Cardiac fibroblast (primary cell): ENCODE data around the gene GIGYF1.
A peak's percentile ranks its signal among the peaks of the same experiment; 100 is the strongest.
"Not testable (repeated sequence)": the region's sequence is repeated elsewhere in the genome, so short reads cannot be mapped to it uniquely, and the experiment has no call there.

Experiments
- DNase-seq, 2 donors: peaks; one replicate each; pipeline versions ENCODE4 v3.0.0 to v3.0.0-alpha.2; 2010; ENCODE audit warnings: low read depth in 2 of 2
- H3K4me3 ChIP-seq, 2 donors: replicated peaks in 1 of 2; 1 replicate in 1 of 2; 2 replicates in 1 of 2; pipeline ENCODE4 v1.5.1; 2011; ENCODE audit warnings: low read depth in 2 of 2, low read length in 2 of 2, mild to moderate bottlenecking in 2 of 2, moderate library complexity in 1 of 2
- CTCF ChIP-seq: IDR thresholded peaks from one replicate; pipeline ENCODE4 v1.5.1; 2011; ENCODE audit warnings: low read depth, mild to moderate bottlenecking, low read length, inconsistent platforms

GIGYF1 gene

GRCh38 chr7:100706672-100707311 is 12.7 kb upstream of the GIGYF1 start:
- peak overlapping the region; percentile 91 to 96 for H3K4me3 ChIP-seq
- TF ChIP-seq CTCF = no peak
- DNase-seq = no peak

GRCh38 chr7:100705753-100706671 is 12.0 kb upstream of the GIGYF1 start, which contains the start of gene POP7:
Gene POP7, plus strand, starts transcription at chr7:100706121. Its CDS starts 710 bp downstream, at chr7:100706831.
- peak within 1 kb of the TSS; percentile 91 to 96 for H3K4me3 ChIP-seq
- peak; percentile 99 for DNase-seq
- no peak for TF ChIP-seq CTCF

- peak overlapping the region; percentile 91 to 96 for H3K4me3 ChIP-seq
- DNase-seq = peak; percentile 75 to 76
- TF ChIP-seq CTCF = peak; percentile 94
Measured at GRCh38 chr7:100705320-100705752, 11.3 kb upstream of the GIGYF1 start.

- H3K4me3 ChIP-seq, DNase-seq: not testable (repeated sequence)
Measured at GRCh38 chr7:100701089-100701488, 7.0 kb upstream of the GIGYF1 start.

GRCh38 chr7:100699018-100699417 is 5.0 kb upstream of the GIGYF1 start:
- no peak for TF ChIP-seq CTCF
- H3K4me3 ChIP-seq = no peak overlapping the region
- DNase-seq = no peak

- no peak for TF ChIP-seq CTCF
- H3K4me3 ChIP-seq = no peak overlapping the region
- DNase-seq = no peak
Measured at GRCh38 chr7:100696123-100696521, 2.1 kb upstream of the GIGYF1 start.
